Psoas muscle (tissue), 8 donors: Measurements from ENCODE around the gene PRRC1. TPM values are rescaled to one million over a fixed set of nuclear protein-coding genes. Genes with fewer than 3 reads are reported as not detected.

Experiments used
- ATAC-seq, 4 donors: fragments of 200-7000 bp; cut with Tn5 transposase; one replicate each; pipeline ENCODE4 v1.9.1; 2020; ENCODE audit warnings: moderate library complexity in 3 of 4, mild to moderate bottlenecking in 2 of 4
- DNase-seq, 2 donors: peaks; one replicate each; pipeline ENCODE4 v3.0.0-alpha.2; 2020
- H3K27ac ChIP-seq: fragments of 200-600 bp; one replicate; pipeline ENCODE4 v1.8.0; 2022
- H3K27me3 ChIP-seq, 3 donors: fragments of 200-600 bp in 1 of 3; one replicate each; pipeline versions ENCODE4 v1.6.1 to v1.8.0; 2013 to 2022; ENCODE audit warnings: low read length in 2 of 3, mild to moderate bottlenecking in 2 of 3, moderate library complexity in 1 of 3; ENCODE audit not compliant: insufficient read depth in 3 of 3
- H3K36me3 ChIP-seq, 2 donors: fragments of 200-600 bp in 1 of 2; one replicate each; pipeline versions ENCODE4 v1.6.1 to v1.8.0; 2013 to 2022; ENCODE audit warnings: low read depth in 1 of 2, mild to moderate bottlenecking in 1 of 2, moderate library complexity in 1 of 2; ENCODE audit not compliant: insufficient read depth in 1 of 2
- H3K4me1 ChIP-seq: fragments of 200-600 bp; one replicate; pipeline ENCODE4 v1.8.0; 2022
- H3K4me3 ChIP-seq: fragments of 200-600 bp; one replicate; pipeline ENCODE4 v1.8.0; 2022; ENCODE audit warnings: mild to moderate bottlenecking
- H3K9me3 ChIP-seq: fragments of 200-600 bp; one replicate; pipeline ENCODE4 v1.8.0; 2022
- WGBS, 3 donors: extraction: QIAGEN DNeasy Blood & Tissue Kit; methylation state at CpG; one replicate each; pipeline versions ENCODE4 v1.1.6 to v1.1.7; 2013; 5-methylcytosine and 5-hydroxymethylcytosine counted together
- intact Hi-C, 2 donors: fragments of 100-400 bp; cut with DNase I; formaldehyde crosslinking; loops; one replicate each; pipeline versions ENCODE4 v1.11.0 to v1.14.2; 2022
- polyA plus RNA-seq, 3 donors: library from polyadenylated mRNA; stranded (reverse); fragments of 200-250 nt; gene quantifications; one replicate each; pipeline ENCODE4 v1.2.3, GENCODE V29; 2013
- total RNA-seq, 4 donors: library from RNA; stranded (reverse); fragmentation: NEBNext Ultra II Directional in 2 of 4; extraction: Animal tissue kit (Norgen Biotek cat#: 25700) in 2 of 4; gene quantifications; one replicate each; pipeline versions ENCODE4 v1.2.1 to v1.2.4, GENCODE V29; 2021 to 2023
- TF ChIP-seq, protein P1 (sequence below): fragments of 200-600 bp; IDR thresholded peaks from one replicate; pipeline ENCODE4 v1.8.0; 2022; ENCODE audit warnings: antibody characterized with exemption
- donor health status: healthy with polysubstance abuse.
- donor health status: DM: no; HTN: no; CAD: no; lungs with moderate emphysema.
- donor health status: Bipolar disorder and iron deficiency.
- donor health status: healthy.
- donor health status: DM: yes; HTN: yes; CAD: no.
- donor health status: DM: no; HTN: no; CAD: no.
- donor health status: DM: no; HTN: no; CAD: no.
- donor health status: DM: yes; HTN: yes; CAD: no.

Gene PRRC1
- total and polyA plus RNA-seq, 7 donors, result 7.0 to 26.6 (median 14.4) TPM

DNA sequence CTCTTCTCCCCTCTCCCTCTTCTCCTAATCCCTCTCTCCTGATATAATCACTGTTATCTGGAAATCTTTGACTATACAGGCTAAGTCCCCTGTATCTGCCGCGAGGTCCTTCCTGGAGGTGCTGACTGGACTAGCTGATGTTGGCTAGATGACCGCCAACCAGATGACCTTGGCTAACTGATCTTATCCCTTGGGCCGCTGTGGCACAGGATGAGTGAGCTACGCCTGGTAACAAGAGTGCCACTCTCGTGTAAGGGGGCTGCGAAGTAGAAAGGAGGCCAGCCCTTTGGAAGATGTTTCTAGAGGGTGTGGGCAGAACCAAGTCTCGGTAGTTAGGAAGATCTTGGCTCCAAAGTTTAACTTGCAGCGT lies 345 bp upstream of the PRRC1 start:
- ATAC-seq, result peak; percentile 41 to 79 (median 75)
- intact Hi-C loops, result loop anchor here in 1 of 2 donors (10.0 kb wide), 1 partner anchor 862 kb away; no protein-coding TSS in a partner anchor
- peak overlapping the region; percentile 85 for H3K27ac ChIP-seq

DNA sequence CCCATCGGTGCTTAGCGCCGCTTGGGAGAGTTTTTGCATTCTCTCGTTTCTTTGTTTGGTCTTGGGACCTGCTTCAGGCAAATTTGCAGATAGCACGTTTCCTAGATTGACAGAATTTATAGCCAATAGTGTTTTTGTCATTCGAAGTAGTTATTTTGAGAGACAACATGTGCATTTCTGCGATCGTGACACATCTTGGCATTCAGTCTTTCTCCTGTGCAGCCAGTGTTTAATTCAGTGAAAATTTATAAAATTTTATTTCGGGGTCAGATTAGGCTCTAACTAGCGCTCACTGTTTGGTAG lies 830 bp downstream of the PRRC1 start:
- WGBS, 3 donors, result 4 to 6% (median 5%) methylated on average over 10 of the region's 10 CpGs
- Histone ChIP-seq H3K27ac (peak overlapping the region; percentile 85), H3K4me3 (peak overlapping the region; percentile 96), H3K36me3 (peaks cover 0 to under 1% of the 10 kb centered on the region in 2 donors), H3K4me1 (peaks cover 8% of the 10 kb centered on the region), H3K27me3 (no peaks in the 10 kb centered on the region), H3K9me3 (no peaks in the 10 kb centered on the region)
- DNase-seq, result no peak
- TF ChIP-seq, protein P1, sequence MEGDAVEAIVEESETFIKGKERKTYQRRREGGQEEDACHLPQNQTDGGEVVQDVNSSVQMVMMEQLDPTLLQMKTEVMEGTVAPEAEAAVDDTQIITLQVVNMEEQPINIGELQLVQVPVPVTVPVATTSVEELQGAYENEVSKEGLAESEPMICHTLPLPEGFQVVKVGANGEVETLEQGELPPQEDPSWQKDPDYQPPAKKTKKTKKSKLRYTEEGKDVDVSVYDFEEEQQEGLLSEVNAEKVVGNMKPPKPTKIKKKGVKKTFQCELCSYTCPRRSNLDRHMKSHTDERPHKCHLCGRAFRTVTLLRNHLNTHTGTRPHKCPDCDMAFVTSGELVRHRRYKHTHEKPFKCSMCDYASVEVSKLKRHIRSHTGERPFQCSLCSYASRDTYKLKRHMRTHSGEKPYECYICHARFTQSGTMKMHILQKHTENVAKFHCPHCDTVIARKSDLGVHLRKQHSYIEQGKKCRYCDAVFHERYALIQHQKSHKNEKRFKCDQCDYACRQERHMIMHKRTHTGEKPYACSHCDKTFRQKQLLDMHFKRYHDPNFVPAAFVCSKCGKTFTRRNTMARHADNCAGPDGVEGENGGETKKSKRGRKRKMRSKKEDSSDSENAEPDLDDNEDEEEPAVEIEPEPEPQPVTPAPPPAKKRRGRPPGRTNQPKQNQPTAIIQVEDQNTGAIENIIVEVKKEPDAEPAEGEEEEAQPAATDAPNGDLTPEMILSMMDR, result no peak
- intact Hi-C loops, result loop anchor here in 1 of 2 donors (10.0 kb wide), 1 partner anchor 863 kb away; no protein-coding TSS in a partner anchor
- ATAC-seq, result no peak

More for the DNA sequence above, 345 bp upstream of the PRRC1 start:
- no peaks in the 10 kb centered on the region for H3K36me3 ChIP-seq
- H3K4me1 ChIP-seq, result peaks cover 8% of the 10 kb centered on the region
- WGBS, 3 donors, result 3 to 9% (median 5%) methylated on average over 9 of the region's 9 CpGs
- H3K27me3 ChIP-seq, result no peaks in the 10 kb centered on the region
- H3K4me3 ChIP-seq, result peak overlapping the region; percentile 96
- no peaks in the 10 kb centered on the region for H3K9me3 ChIP-seq
- TF ChIP-seq, protein P1, result no peak
- DNase-seq, result no peak

DNA sequence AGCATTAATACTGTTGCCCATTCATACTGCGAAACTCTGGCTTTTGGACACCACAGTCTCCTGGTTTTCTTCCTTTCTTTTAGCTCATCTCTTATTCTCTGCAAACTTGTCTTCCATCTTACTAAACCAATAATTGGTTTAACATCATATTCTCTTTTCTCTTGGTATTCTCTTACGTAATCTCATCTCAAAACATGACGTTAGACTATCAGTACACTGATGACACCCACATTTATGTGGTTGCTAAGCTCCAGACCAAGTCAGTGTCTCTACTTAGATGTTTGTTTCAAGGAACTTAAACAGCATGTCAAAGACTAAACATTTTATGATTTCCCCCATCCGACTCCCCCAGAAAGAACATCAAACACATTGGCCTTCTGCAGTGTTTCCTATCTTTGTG lies 2.1 kb downstream of the PRRC1 start:
- DNase-seq (no peak), ATAC-seq (no peak)
- no peaks in the 10 kb centered on the region for H3K9me3 ChIP-seq
- H3K27ac ChIP-seq, result no peak overlapping the region
- H3K27me3 ChIP-seq, result no peaks in the 10 kb centered on the region
- 82 to 93% (median 82%) methylated on average over 4 of the region's 4 CpGs for WGBS, 3 donors
- intact Hi-C loops, result loop anchor here in 1 of 2 donors (10.0 kb wide), 1 partner anchor 865 kb away; no protein-coding TSS in a partner anchor
- no peak overlapping the region for H3K4me3 ChIP-seq
- TF ChIP-seq, protein P1, result no peak
- H3K36me3 ChIP-seq, result peaks cover 3 to 13% of the 10 kb centered on the region in 2 donors
- H3K4me1 ChIP-seq, result peaks cover 8% of the 10 kb centered on the region

DNA sequence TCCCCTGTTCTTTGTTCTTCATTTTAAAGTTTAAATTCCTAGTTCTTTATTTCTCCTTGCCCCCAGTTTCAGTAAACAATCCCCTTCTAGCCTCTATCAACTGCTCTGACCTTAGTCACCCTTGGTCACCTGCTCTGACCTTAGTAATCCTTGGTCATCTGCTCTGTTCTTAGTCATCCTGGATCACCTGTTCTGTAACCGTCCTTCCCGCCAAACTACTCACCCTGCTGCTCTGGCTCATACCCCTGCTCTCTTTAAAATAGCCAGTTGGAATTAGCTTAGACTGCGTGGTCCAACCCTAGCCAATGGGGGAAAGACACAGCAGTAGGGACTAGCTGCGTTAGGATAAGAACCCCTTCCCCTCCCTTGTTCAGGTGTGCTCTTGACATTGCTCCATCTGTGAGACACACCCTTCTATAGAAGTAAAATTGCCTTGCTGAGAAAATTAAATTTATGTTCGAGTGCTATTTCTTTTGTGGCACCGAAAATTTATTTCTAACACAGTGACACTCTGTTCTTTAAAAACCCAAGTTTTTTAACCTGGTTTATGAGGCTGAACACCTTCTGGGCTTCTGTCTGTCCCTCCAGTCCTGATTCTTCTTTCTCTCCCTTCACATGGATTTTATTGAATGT lies 3.8 kb downstream of the PRRC1 start:
- no peak overlapping the region for H3K27ac ChIP-seq
- no peak overlapping the region for H3K4me3 ChIP-seq
- H3K27me3 ChIP-seq, result no peaks in the 10 kb centered on the region
- H3K9me3 ChIP-seq, result no peaks in the 10 kb centered on the region
- peaks cover 5 to 30% of the 10 kb centered on the region in 2 donors for H3K36me3 ChIP-seq
- intact Hi-C loops, result no loop called here
- H3K4me1 ChIP-seq, result peaks cover 8% of the 10 kb centered on the region
- 68 to 80% (median 72%) methylated on average over 6 of the region's 6 CpGs for WGBS, 3 donors
- ATAC-seq, result peak in 1 of 4 donors; percentile 19
- DNase-seq, result no peak
- TF ChIP-seq, protein P1, result no peak

DNA sequence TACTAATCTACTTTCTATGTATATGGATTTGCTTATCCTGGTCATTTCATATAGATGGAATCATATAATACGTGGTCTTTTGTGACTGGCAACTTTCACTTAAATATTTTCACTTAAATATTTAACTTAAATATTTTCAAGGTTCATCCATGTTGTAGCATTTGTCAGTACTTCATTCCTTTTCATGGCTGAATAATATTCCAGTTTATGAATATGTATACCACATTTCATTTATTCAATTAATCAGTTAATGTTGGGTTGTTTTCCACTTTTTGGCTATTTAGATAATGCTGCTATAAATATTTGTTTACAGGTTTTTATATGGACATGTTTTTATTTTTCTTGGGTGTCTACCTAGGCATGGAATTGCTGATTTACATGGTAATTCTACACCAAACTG lies 7.7 kb downstream of the PRRC1 start:
- Histone ChIP-seq H3K9me3 (no peaks in the 10 kb centered on the region), H3K4me3 (no peak overlapping the region), H3K27ac (no peak overlapping the region), H3K36me3 (peaks cover 5 to 68% of the 10 kb centered on the region in 2 donors), H3K27me3 (no peaks in the 10 kb centered on the region), H3K4me1 (no peaks in the 10 kb centered on the region)
- TF ChIP-seq, protein P1, result no peak
- no peak for ATAC-seq
- intact Hi-C loops, result no loop called here
- DNase-seq, result no peak
- 93 to 98% (median 98%) methylated on average over 1 of the region's 1 CpG for WGBS, 3 donors
